ENCODE results near the gene RAET1G.

Gene RAET1G

GRCh38 chr6:149964308-149965193 is 41.6 kb upstream of the RAET1G start:
- TF ChIP-seq, protein P1, sequence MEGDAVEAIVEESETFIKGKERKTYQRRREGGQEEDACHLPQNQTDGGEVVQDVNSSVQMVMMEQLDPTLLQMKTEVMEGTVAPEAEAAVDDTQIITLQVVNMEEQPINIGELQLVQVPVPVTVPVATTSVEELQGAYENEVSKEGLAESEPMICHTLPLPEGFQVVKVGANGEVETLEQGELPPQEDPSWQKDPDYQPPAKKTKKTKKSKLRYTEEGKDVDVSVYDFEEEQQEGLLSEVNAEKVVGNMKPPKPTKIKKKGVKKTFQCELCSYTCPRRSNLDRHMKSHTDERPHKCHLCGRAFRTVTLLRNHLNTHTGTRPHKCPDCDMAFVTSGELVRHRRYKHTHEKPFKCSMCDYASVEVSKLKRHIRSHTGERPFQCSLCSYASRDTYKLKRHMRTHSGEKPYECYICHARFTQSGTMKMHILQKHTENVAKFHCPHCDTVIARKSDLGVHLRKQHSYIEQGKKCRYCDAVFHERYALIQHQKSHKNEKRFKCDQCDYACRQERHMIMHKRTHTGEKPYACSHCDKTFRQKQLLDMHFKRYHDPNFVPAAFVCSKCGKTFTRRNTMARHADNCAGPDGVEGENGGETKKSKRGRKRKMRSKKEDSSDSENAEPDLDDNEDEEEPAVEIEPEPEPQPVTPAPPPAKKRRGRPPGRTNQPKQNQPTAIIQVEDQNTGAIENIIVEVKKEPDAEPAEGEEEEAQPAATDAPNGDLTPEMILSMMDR (conservative IDR thresholded peaks at IDR 0.05; ENCODE audit: low read depth): no peak
- ChIA-PET CTCF (interaction anchor here (0.9 kb wide), 1 partner anchor 431 kb away, joined by 3 read pairs; no protein-coding TSS in a partner anchor), POLR2A (ENCODE audit: low non-redundant PET) (interaction anchor here (1.1 kb wide), 1 partner anchor 24 kb away, joined by 3 read pairs; no protein-coding TSS in a partner anchor)

GRCh38 chr6:149963462-149964307 is 40.8 kb upstream of the RAET1G start, which contains the start of gene ULBP1:
Gene ULBP1, plus strand, starts transcription at chr6:149963943. Its CDS starts 107 bp downstream, at chr6:149964050.
- TF ChIP-seq, protein P1 (conservative IDR thresholded peaks at IDR 0.05; ENCODE audit: low read depth): 0 out of 2 replicates have a peak, but pooled peaks have one; percentile 14
- H3K27ac ChIP-seq: peak within 1 kb of the TSS; percentile 72
- CTCF ChIA-PET: interaction anchor here (0.6 to 0.9 kb wide), 3 partner anchors 44 to 431 kb away, joined by 3 to 6 read pairs (median 4); no protein-coding TSS in a partner anchor
- POLR2A ChIA-PET (ENCODE audit: low non-redundant PET): interaction anchor here (1.1 kb wide), 1 partner anchor 23 kb away, joined by 3 read pairs; no protein-coding TSS in a partner anchor
- DNase-seq (ENCODE audit: low spot score): peak; percentile 88

More at GRCh38 chr6:149964308-149965193, 41.6 kb upstream of the RAET1G start:
- H3K27ac ChIP-seq: peak overlapping the region; percentile 72
- DNase-seq (ENCODE audit: low spot score): peak; percentile 34

GRCh38 chr6:149963212-149963461 is 40.2 kb upstream of the RAET1G start:
- H3K27ac ChIP-seq: peak overlapping the region; percentile 72
- TF ChIP-seq, protein P1 (conservative IDR thresholded peaks at IDR 0.05; ENCODE audit: low read depth): no peak
- ChIA-PET POLR2A (ENCODE audit: low non-redundant PET) (no interaction called here), CTCF (no interaction called here)
- peak; percentile 55 for DNase-seq (ENCODE audit: low spot score)

DNA sequence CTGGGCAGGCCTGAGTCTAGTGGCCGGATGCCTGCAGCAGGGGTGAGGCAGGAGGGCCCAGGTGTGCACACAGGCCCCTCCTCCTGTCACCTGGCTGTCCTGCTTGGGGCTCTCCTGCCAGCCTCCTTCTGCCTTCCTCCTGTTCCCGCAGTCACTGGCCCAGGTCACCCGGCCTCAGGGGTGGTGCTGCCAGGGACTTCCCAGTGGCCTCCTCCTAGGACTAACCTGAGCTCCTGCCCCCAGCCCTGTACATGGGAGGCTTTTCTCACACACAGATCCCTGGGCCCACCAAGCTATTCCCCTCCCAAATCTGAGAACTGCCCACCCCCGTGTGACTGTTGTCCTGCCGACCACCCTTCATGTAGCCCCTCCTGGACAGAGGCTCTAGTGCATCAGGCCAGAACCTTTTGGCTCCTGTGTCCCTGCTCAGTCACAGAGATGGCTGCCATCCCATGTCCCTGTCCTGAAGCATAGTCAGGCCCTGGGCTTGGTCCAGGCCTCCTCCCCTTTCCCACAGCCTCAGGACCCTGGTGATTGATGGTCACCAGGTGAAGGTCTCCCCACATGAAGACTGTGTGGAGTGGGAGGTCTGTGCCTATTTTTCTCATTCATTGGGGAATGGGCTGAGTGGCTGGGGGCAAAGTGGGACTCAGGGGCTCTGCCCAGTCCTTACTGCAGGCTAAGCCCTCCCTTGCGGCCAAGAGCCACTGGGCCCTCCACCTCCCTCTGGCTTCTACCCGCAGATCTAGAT is 39.7 kb upstream of the RAET1G start:
- ChIA-PET CTCF (no interaction called here), POLR2A (ENCODE audit: low non-redundant PET) (no interaction called here)
- no peak for DNase-seq (ENCODE audit: low spot score)
- TF ChIP-seq, protein P1 (conservative IDR thresholded peaks at IDR 0.05; ENCODE audit: low read depth): no peak
- peak overlapping the region; percentile 72 for H3K27ac ChIP-seq

DNA sequence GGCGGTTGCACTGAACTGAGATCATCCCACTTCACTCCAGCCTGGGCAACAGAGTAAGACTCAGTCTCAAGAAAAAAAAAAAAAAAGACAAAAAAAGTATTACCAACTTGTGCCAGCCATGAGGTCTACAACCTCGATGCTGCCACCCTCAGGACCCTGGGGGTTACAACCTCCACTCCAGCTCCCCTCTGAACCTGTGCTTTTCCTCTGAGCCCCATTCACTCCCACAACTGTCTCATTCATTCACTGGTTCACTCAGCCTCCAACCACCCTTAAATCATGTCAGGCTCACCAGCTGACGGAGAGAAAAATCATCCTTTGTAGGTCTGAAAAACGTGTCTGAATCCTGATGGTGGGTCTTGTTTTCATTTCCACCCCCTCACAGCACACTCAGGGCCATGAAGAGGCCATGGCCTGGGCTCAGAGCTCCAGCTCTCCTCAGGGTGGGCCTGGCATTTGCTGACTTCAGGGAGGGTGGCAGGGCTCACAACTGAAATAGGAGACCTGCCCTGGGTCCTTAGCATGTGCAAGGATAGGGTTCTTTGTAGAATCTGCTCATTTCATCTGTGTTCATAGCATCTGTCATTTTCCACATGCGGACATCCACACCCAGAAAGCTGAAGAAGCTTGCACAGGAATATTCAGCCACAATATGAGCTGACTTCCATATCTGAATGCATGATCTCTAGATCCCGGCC is 39.0 kb upstream of the RAET1G start:
- DNase-seq (ENCODE audit: low spot score): no peak
- TF ChIP-seq, protein P1 (conservative IDR thresholded peaks at IDR 0.05; ENCODE audit: low read depth): 0 out of 2 replicates have a peak, but pooled peaks have one; percentile 7
- ChIA-PET CTCF (interaction anchor here (0.6 kb wide), 2 partner anchors 178 to 1561 kb away, joined by 3 read pairs; no protein-coding TSS in a partner anchor), POLR2A (ENCODE audit: low non-redundant PET) (no interaction called here)
- no peak overlapping the region for H3K27ac ChIP-seq
